HG02938 (cell line): ENCODE results near the gene GPR139.

Source experiments
- ATAC-seq: cut with Tn5 transposase; IDR thresholded peaks from one replicate; pipeline ENCODE4 v1.9.1; 2021; ENCODE audit warnings: mild to moderate bottlenecking, moderate library complexity; ENCODE audit not compliant: unreplicated experiment

The GPR139 gene

DNA sequence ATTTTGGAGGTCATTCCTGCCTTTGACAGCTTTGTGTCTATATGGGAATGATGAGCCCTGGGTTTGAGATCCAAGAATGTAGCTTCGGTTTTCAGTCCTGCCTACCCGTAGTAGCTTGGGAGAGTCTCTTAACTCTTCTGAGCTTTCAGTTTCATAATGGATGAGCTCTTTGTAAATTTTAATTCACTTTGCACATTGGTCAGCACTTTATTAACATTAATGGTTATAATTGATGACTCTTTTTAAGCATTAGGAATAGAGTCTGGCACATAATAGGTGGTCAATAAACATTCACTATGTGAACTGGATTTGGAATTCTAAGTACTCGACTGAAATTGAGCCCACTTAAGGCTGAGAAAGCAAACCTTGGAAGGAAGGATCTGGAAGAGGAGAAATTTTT lies 17.3 kb downstream of the GPR139 start:
- no peak for ATAC-seq

- ATAC-seq = no peak
These were observed 20.4 kb downstream of the GPR139 start for GRCh38 chr16:20053336-20053735.

- no peak for ATAC-seq
These were observed 22.1 kb downstream of the GPR139 start for GRCh38 chr16:20051611-20052010.

DNA sequence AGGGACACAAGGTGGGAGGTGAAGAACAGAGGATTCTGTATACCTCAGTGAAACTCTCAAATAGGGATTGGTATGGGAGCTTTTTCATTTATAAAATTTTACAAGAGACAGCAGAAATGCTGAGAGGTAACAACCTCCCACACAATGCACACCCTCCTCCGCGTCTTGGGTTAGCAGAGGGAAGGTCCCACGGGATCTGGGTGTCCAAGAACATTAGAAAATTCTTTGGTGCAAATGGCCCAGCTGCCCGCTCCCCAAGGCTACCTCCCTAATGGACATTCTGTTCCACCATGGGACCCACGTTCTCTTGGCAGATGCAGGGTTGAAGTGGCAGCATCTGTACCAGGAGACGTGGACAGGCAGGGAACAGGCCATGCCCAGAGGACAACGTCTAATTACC lies 22.5 kb downstream of the GPR139 start:
- ATAC-seq = no peak

DNA sequence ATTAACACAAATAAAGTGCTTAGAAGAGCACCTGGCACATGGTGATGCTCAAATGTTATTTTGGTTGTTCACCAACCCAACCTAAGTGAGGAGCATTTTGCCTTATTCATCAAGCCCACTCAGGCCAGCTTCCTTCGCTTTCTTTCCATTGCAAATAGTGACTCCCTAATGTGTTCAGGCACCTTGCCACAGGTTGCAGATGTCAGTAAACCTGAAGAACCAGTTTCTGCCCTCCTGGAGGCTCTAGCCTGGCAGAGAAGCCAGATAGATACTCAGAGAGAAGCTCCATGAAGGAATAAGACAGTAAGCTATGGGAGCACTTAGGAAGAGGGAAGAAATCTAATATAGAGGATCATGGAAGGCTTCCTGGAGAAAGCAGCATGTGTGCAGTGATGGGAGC lies 23.9 kb downstream of the GPR139 start:
- ATAC-seq = no peak

DNA sequence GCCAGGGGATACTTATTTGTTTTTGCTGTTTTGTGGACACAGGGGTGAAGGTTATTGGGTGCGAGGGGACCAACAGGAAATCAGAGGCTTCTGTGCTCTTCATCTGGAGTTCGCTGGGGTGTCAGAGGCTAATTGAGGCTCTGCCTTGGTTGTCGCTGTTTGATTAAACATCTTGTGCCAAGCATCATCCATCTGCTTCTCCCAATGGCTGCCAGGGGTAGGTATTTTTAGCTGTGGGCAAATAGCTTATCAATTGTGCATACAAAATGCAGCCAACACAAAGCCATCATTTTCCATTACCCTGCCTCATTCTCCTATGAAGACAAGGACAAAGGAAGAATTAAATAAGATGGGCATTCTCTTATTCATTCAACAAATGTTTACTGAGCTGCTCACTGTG lies 27.8 kb downstream of the GPR139 start:
- ATAC-seq = no peak

DNA sequence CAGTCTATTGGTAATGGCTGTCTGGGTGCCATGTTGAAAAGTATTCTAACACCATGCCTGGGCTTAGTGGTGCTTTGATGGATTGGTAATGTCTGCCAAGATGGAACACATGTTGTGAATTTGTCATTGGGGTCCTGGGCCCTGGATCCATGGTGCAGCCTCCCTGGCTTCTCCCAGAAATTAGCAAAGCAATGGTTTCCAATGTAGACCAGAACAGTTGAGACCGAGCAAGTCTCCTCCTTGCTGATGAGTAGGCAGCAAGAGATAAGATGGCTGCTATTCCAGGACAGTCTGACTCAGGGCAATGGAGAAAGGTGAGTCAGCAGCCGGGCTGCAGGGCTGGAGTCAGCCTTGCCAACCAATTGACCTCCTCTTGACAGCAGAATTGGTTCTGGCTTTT lies 30.8 kb downstream of the GPR139 start:
- ATAC-seq = no peak

DNA sequence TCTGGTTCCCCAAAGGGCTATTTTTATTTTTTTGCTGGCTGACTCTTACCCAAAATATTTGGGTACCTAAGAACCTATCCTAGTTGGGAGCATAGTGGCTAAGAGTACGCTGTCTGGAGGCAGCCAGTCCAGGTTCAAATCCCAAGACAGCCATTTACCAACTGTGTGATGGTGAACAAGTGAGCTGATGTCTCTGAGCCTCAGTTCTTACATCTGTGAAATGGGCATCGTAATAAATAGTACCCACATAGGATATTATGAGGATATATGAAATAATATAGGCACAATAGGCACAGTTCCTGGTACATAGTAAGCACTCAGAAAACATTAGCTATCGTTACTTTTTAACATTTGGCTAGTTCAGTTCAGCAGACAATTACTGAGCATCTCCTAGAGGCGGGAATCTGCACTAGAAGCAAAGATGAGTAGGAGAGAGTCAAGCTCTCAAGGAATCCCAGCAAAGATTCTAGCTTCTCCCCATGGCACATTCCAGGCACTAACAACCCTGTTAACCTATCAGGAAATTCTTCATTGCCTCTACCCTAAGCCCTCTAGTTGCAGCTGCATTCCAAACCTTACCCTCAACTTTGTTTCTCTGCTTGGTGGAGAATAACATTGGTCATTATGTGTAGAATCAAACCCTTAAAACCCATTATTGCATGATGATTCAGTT lies 31.6 kb downstream of the GPR139 start:
- no peak for ATAC-seq

- ATAC-seq = no peak
These were observed 33.7 kb downstream of the GPR139 start for GRCh38 chr16:20040011-20040410.

- no peak for ATAC-seq
These were observed 44.1 kb downstream of the GPR139 start for GRCh38 chr16:20029611-20030010.

DNA sequence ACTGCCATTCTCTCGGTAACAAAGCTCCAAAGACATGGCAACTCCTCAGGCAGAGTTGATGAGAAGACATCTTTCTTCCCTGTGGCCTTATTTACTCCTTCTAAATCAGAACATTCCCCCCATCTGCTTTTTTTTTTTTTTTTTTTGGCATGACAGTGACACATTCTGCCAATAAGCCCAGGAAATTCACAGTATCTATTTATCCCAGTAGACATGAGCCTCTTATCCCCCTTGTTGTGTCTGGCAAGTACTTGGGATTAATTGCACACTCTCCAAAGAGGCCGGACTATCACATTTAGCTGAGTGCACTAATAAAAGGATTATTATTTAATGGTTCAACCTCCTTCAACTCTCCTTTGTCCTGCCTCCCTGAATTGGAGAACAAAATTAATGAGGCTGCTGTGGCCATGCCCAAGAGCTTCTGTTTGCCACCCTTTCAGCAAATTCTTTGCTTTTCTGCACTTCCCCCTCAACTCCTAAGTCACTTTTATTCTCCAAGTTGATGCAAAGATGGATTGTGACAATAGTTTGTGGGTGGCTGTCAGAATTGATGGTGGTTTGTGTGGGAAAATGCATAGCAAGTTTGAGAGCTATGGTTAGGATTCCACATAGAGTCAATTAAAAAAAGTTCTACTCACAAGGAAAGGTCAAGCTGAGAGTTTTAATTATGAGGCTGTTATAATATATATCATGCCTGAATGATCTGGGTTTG lies 47.2 kb downstream of the GPR139 start:
- no peak for ATAC-seq

GRCh38 chr16:20023190-20023589 lies 50.5 kb downstream of the GPR139 start:
- ATAC-seq = no peak

GRCh38 chr16:20020976-20021375 lies 52.7 kb downstream of the GPR139 start:
- no peak for ATAC-seq

GRCh38 chr16:20020083-20020482 lies 53.6 kb downstream of the GPR139 start:
- ATAC-seq = no peak

DNA sequence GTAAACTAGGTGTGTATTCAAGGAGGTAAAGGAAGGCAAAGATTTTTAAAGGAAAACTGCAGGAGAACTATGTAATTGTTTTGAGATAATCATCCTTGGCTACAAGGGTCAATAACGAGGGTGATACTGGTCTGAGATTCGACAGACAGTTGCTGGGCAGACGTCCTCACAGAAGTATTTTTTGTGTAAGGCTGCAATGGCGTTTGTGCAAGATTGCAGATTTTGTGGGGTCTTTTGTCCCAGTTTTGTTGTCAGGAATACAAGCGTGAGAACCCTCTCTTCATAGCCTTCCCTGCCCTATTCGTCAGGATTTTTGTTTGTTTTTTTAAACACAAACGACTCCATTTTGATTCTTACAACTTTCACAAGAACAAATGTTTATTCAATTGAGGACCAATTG lies 57.5 kb downstream of the GPR139 start:
- no peak for ATAC-seq

DNA sequence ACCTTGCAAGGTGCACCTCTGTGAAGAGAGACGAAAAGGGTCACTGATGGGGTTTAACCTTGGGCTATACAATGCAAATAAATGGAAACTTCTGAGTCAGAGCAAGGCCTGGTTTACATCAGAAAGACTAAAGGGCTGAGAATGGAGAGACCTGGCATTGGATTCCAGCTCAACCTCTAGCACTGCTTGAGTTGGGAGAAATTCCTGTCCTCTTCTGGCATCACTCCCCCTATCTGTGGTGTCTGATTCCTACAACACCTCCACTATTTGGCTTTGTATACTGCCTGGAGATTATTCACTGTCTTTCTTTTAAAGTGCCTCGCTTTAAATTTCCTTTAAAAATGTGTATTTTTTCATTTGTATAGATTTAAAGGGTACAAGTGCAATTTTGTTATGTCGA lies 68.8 kb downstream of the GPR139 start:
- ATAC-seq = no peak

DNA sequence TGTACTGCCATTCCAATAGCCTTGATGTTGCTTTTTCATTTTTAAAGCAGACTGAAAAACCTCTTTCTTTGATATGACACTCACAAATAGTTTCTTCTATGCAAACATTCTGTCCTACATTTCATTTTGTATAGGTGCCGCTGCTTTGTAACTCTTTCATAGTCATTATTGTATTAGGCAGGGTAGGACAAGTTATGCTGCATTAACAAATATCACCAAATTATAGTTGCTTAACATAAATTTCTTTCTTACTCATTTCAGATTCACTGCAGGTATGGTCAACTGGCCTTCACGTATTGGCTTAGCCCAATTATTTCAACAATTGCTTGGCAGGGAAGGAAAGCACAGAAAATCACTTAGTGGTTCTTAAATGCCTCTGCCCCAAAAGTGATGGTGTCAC lies 70.8 kb downstream of the GPR139 start:
- ATAC-seq = no peak

DNA sequence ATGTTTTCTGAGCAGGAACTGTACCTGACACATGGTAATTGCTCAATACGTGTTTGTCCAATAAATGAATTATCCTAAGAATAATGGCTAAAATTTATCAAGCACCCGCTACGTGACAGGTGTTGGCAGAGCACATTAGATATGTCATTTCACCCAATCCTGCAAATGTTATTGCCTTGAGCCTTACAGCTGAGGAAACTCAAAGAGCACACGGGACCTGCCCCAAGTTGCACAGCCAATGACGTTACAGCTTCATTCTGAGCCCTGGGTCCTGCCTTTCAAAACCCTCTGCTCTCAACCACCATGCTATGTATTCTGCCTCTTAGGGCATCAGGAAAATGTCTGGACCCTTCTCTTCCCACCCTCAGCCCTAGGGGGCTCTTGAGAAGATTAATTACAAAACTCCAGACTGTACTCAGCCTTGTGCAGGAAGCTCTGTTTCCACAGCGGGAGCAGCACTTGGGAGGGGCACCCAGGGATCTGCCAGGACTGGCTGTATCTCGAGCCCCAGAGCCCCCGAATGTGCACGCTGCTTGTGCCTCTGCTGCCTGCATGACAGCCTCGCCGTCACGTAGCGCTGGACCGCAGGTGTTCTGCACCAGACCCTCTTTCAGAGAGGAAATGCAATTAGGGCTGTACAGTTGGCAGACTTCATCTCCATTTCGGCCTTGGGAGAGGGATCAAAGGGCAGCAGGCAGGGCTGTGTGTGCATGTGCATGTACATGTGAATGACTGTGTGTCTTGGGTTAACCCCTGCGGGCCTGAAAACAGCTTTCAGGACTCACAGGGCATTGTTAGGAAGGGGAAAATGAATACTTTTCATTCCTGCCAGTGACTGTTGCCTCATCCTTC lies 71.6 kb downstream of the GPR139 start:
- ATAC-seq = no peak

GRCh38 chr16:19997734-19998133 lies 76.0 kb downstream of the GPR139 start:
- no peak for ATAC-seq

DNA sequence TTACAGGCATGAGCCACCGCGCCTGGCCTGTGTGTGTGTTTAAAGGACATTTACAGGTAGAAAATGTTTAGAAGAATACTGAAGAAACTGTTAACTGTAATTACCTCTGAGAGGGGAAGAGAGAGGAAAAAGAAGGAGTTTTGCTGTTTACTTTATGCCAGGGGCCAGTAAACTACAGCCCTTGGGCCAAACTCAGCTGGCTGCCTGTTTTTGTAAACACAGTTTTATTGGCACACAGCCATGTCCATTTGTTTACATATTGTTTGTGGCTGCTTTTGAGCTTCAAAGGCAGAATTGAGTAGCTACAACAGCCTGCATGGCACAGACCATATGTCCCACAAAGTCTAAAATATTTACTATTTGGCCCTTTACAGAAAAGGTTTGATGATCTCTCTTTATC lies 76.4 kb downstream of the GPR139 start:
- no peak for ATAC-seq

DNA sequence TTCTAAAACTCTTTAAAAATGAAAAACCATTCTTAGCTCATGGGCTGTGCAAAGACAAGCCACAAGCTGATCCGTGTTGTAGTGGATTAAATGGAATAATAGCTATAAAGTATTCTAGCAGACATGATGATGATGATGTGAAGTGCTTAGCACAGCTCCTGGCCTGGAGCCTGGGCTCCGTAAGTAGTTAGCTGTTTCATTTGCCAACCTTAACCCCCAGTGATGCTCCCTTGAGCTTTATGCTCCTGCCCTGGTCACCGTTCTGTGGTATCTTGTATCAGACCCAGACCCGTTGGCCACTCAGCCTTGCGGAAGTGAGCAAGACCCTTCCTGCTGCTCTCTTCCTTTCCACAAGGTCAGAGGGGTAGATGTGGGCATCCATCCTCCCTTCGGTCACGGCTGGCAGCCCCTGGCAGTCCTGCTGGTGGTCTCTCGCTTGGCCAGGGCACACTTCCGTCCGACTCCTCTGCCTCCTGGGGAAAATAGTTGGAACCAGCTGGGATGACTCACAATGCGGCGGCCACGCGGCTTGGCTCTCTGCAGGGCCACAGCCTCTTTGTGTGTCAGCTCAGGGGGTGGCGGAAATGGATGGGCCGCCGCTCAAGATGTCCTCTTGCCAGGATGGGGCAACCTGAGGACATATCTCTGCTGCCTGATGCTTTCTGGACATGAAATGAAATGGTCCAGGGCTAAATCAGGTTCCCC lies 79.1 kb downstream of the GPR139 start:
- ATAC-seq = no peak
